ENCODE measurements around the gene COL27A1.
A peak's percentile ranks its signal among the peaks of the same experiment; 100 is the strongest.

The COL27A1 gene

GRCh38 chr9:114348906-114349482 is 193.7 kb downstream of the COL27A1 start:
- no peaks in the 10 kb centered on the region for H3K27me3 ChIP-seq (ENCODE audit: insufficient read depth, poor library complexity, severe bottlenecking)
- TF ChIP-seq POLR2AphosphoS5 (IDR thresholded peaks at IDR 0.05; ENCODE audit: low read depth) (peak; percentile 71), SPI1 (IDR thresholded peaks at IDR 0.05; ENCODE audit: borderline replicate concordance, low read depth) (no peak)
- peak overlapping the region; percentile 70 for H3K27ac ChIP-seq (replicated peaks)
- peak; percentile 93 to 94 for DNase-seq (ENCODE audit: low read depth in 1 of 2, low spot score in 1 of 2)
- H3K4me3 ChIP-seq (replicated peaks; ENCODE audit: insufficient read depth, low read length): no peak overlapping the region

- Histone ChIP-seq H3K27ac (replicated peaks) (peak overlapping the region; percentile 15; the same call in 1 of the 2 replicates), H3K27me3 (ENCODE audit: insufficient read depth, poor library complexity, severe bottlenecking) (no peaks in the 10 kb centered on the region), H3K4me3 (replicated peaks; ENCODE audit: insufficient read depth, low read length) (no peak overlapping the region)
- DNase-seq (ENCODE audit: low read depth in 1 of 2, low spot score in 1 of 2): no peak
- TF ChIP-seq GABPA (IDR thresholded peaks at IDR 0.05; ENCODE audit: low read depth) (no peak), SPI1 (IDR thresholded peaks at IDR 0.05; ENCODE audit: borderline replicate concordance, low read depth) (no peak), POLR2AphosphoS5 (IDR thresholded peaks at IDR 0.05; ENCODE audit: low read depth) (no peak), REST (IDR thresholded peaks at IDR 0.05; ENCODE audit: insufficient replicate concordance, low read depth) (no peak), CTCF (IDR thresholded peaks at IDR 0.05; ENCODE audit: insufficient read depth, low read length) (no peak)
These were observed 194.6 kb downstream of the COL27A1 start for GRCh38 chr9:114349713-114350480.

- Histone ChIP-seq H3K27me3 (ENCODE audit: insufficient read depth, poor library complexity, severe bottlenecking) (no peaks in the 10 kb centered on the region), H3K27ac (replicated peaks) (no peak overlapping the region), H3K4me3 (replicated peaks; ENCODE audit: insufficient read depth, low read length) (no peak overlapping the region)
- TF ChIP-seq POLR2AphosphoS5 (IDR thresholded peaks at IDR 0.05; ENCODE audit: low read depth): no peak
- no peak for TF ChIP-seq GABPA (IDR thresholded peaks at IDR 0.05; ENCODE audit: low read depth)
- TF ChIP-seq SPI1 (IDR thresholded peaks at IDR 0.05; ENCODE audit: borderline replicate concordance, low read depth): no peak
- TF ChIP-seq REST (IDR thresholded peaks at IDR 0.05; ENCODE audit: insufficient replicate concordance, low read depth): no peak
- TF ChIP-seq CTCF (IDR thresholded peaks at IDR 0.05; ENCODE audit: insufficient read depth, low read length): no peak
- DNase-seq (ENCODE audit: low read depth in 1 of 2, low spot score in 1 of 2): no peak
These were observed 195.5 kb downstream of the COL27A1 start for GRCh38 chr9:114350636-114351401.

GRCh38 chr9:114351932-114352331 is 196.6 kb downstream of the COL27A1 start:
- no peak for DNase-seq (ENCODE audit: low read depth in 1 of 2, low spot score in 1 of 2)
- no peak overlapping the region for H3K27ac ChIP-seq (replicated peaks)
- no peak overlapping the region for H3K4me3 ChIP-seq (replicated peaks; ENCODE audit: insufficient read depth, low read length)
- H3K27me3 ChIP-seq (ENCODE audit: insufficient read depth, poor library complexity, severe bottlenecking): no peaks in the 10 kb centered on the region
- TF ChIP-seq CTCF (IDR thresholded peaks at IDR 0.05; ENCODE audit: insufficient read depth, low read length) (no peak), REST (IDR thresholded peaks at IDR 0.05; ENCODE audit: insufficient replicate concordance, low read depth) (no peak), SPI1 (IDR thresholded peaks at IDR 0.05; ENCODE audit: borderline replicate concordance, low read depth) (no peak), POLR2AphosphoS5 (IDR thresholded peaks at IDR 0.05; ENCODE audit: low read depth) (no peak), GABPA (IDR thresholded peaks at IDR 0.05; ENCODE audit: low read depth) (no peak)
